ENCODE measurements around the gene MAGEA12. TPM values are rescaled to one million over a fixed set of nuclear protein-coding genes. Genes with fewer than 3 reads are reported as not detected.
"Not testable (repeated sequence)": the region's sequence is repeated elsewhere in the genome, so short reads cannot be mapped to it uniquely, and the experiment has no call there.

MAGEA12 gene
- polyA plus RNA-seq, 2 of the 4 experiments (the other 2 are of a cell fraction), result 0.27 to 1.7 TPM

- WGBS (ENCODE audit: missing lambda C conversion rate), result 0% methylated on average over 7 of the region's 7 CpGs
- no peak overlapping the region for H3K4me3 ChIP-seq
- no peak overlapping the region for H3K27ac ChIP-seq
- DNase-seq (ENCODE audit: low read depth in 1 of 2, low spot score in 1 of 2) (no peak), ATAC-seq (no peak), FAIRE-seq (no peak)
- ChIA-PET CTCF (no interaction called here), POLR2A (no interaction called here)
- no peaks in the 10 kb centered on the region for H3K4me1 ChIP-seq
- H3K4me2 ChIP-seq, result no peak overlapping the region
- no peak for TF ChIP-seq CTCF (IDR thresholded peaks at IDR 0.05)
- TF ChIP-seq RNF2 (IDR thresholded peaks at IDR 0.05; ENCODE audit: borderline replicate concordance, low read depth), result no peak
- TF ChIP-seq JUN (IDR thresholded peaks at IDR 0.05), result no peak
- no peak for TF ChIP-seq EHF (CRISPR knock-in tag; IDR thresholded peaks at IDR 0.05)
- TF ChIP-seq ZSCAN20 (CRISPR knock-in tag; IDR thresholded peaks at IDR 0.05), result no peak
- TF ChIP-seq NFE2L2 (conservative IDR thresholded peaks at IDR 0.05; ENCODE audit: low read length), result no peak
- no peaks in the 10 kb centered on the region for H3K9me3 ChIP-seq
Measured at GRCh38 chrX:152725409-152725808, 8.1 kb upstream of the MAGEA12 start.

- FAIRE-seq; CTCF ChIA-PET; H3K9me3 ChIP-seq; H3K4me3 ChIP-seq; H3K4me2 ChIP-seq; H3K27ac ChIP-seq; ATAC-seq; POLR2A ChIA-PET; H3K4me1 ChIP-seq; DNase-seq (ENCODE audit: low read depth in 1 of 2, low spot score in 1 of 2): not testable (repeated sequence)
- WGBS (ENCODE audit: missing lambda C conversion rate), result 46% methylated on average over 4 of the region's 22 CpGs
Measured at GRCh38 chrX:152734143-152734858, 744 bp downstream of the MAGEA12 start.

DNA sequence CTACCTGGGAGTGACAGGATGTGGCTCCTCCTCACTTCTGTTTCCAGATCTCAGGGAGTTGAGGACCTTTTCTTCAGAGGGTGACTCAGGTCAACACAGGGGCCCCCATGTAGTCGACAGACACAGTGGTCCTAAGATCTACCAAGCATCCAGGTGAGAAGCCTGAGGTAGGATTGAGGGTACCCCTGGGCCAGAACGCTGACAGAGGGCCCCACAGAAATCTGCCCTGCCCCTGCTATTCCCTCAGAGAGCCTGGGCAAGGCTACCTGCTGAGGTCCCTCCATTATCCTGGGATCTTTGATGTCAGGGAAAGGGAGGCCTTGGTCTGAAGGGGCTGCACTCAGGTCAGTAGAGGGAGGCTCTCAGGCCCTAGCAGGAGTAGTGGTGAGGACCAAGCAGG is 1.5 kb downstream of the MAGEA12 start:
- FAIRE-seq (no peak), ATAC-seq (no peak), DNase-seq (ENCODE audit: low read depth in 1 of 2, low spot score in 1 of 2) (no peak)
- POLR2A ChIA-PET, result no interaction called here
- H3K4me2 ChIP-seq, result no peak overlapping the region
- H3K4me3 ChIP-seq, result no peak overlapping the region
- no CpG with 5 or more reads among the region's 2 CpGs for WGBS (ENCODE audit: missing lambda C conversion rate)
- H3K4me1 ChIP-seq, result no peaks in the 10 kb centered on the region
- no peaks in the 10 kb centered on the region for H3K9me3 ChIP-seq
- H3K27ac ChIP-seq, result no peak overlapping the region
- TF ChIP-seq BHLHE40 (IDR thresholded peaks at IDR 0.05; ENCODE audit: low read depth, low read length) (no peak), FOSB (CRISPR knock-in tag; IDR thresholded peaks at IDR 0.05) (no peak), MAFK (IDR thresholded peaks at IDR 0.05; ENCODE audit: partially characterized antibody) (no peak), RNF2 (IDR thresholded peaks at IDR 0.05; ENCODE audit: borderline replicate concordance, low read depth) (no peak), RARB (CRISPR knock-in tag; IDR thresholded peaks at IDR 0.05) (no peak), CHD4 (IDR thresholded peaks at IDR 0.05; ENCODE audit: borderline replicate concordance) (no peak), KDM5A (IDR thresholded peaks at IDR 0.05) (no peak), NPAS2 (CRISPR knock-in tag; IDR thresholded peaks at IDR 0.05; ENCODE audit: borderline replicate concordance) (no peak), FOSL2 (IDR thresholded peaks at IDR 0.05) (no peak), FOSL2 (CRISPR knock-in tag; IDR thresholded peaks at IDR 0.05) (no peak), CHD2 (IDR thresholded peaks at IDR 0.05; ENCODE audit: low read length, partially characterized antibody) (no peak), ESRRA (IDR thresholded peaks at IDR 0.05; ENCODE audit: borderline replicate concordance, low read length) (no peak)
- TF ChIP-seq, protein P1, sequence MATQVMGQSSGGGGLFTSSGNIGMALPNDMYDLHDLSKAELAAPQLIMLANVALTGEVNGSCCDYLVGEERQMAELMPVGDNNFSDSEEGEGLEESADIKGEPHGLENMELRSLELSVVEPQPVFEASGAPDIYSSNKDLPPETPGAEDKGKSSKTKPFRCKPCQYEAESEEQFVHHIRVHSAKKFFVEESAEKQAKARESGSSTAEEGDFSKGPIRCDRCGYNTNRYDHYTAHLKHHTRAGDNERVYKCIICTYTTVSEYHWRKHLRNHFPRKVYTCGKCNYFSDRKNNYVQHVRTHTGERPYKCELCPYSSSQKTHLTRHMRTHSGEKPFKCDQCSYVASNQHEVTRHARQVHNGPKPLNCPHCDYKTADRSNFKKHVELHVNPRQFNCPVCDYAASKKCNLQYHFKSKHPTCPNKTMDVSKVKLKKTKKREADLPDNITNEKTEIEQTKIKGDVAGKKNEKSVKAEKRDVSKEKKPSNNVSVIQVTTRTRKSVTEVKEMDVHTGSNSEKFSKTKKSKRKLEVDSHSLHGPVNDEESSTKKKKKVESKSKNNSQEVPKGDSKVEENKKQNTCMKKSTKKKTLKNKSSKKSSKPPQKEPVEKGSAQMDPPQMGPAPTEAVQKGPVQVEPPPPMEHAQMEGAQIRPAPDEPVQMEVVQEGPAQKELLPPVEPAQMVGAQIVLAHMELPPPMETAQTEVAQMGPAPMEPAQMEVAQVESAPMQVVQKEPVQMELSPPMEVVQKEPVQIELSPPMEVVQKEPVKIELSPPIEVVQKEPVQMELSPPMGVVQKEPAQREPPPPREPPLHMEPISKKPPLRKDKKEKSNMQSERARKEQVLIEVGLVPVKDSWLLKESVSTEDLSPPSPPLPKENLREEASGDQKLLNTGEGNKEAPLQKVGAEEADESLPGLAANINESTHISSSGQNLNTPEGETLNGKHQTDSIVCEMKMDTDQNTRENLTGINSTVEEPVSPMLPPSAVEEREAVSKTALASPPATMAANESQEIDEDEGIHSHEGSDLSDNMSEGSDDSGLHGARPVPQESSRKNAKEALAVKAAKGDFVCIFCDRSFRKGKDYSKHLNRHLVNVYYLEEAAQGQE (IDR thresholded peaks at IDR 0.05), result no peak
- CTCF ChIA-PET, result no interaction called here
